GM12873 (cell line): Measurements from ENCODE around the gene MARCHF3.

Experiments used
- CTCF ChIP-seq: IDR thresholded peaks from 2 replicates; pipeline ENCODE4 v1.5.1; 2012; ENCODE audit warnings: low read depth, mild to moderate bottlenecking, moderate library complexity, low read length, control low read depth; ENCODE audit not compliant: insufficient read depth; ENCODE audit errors: missing control alignments

Gene MARCHF3

GRCh38 chr5:127041571-127041970 lies 11.2 kb upstream of the MARCHF3 start:
- no peak for TF ChIP-seq CTCF

GRCh38 chr5:127040796-127041520 lies 10.6 kb upstream of the MARCHF3 start:
- TF ChIP-seq CTCF, result no peak

GRCh38 chr5:127038550-127038949 lies 8.2 kb upstream of the MARCHF3 start:
- no peak for TF ChIP-seq CTCF

- no peak for TF ChIP-seq CTCF
These were observed 1.5 kb upstream of the MARCHF3 start for GRCh38 chr5:127031863-127032232.

- TF ChIP-seq CTCF, result no peak
These were observed 947 bp upstream of the MARCHF3 start for GRCh38 chr5:127031147-127031862.

GRCh38 chr5:127029581-127030258 lies 638 bp downstream of the MARCHF3 start:
- peak; percentile 59 for TF ChIP-seq CTCF

GRCh38 chr5:127028822-127029457 lies 1.4 kb downstream of the MARCHF3 start:
- no peak for TF ChIP-seq CTCF
